Osteocyte (in vitro differentiated cells): Measurements from ENCODE around the gene NPAS2. TPM values are rescaled to one million over a fixed set of nuclear protein-coding genes. Genes with fewer than 3 reads are reported as not detected.

Source experiments
- DNase-seq: peaks from one replicate; pipeline ENCODE4 v3.0.0; 2021; ENCODE audit warnings: mixed read lengths; ENCODE audit not compliant: unreplicated experiment; ENCODE audit errors: extremely low spot score
- H3K27ac Mint-ChIP-seq: one replicate; pipeline ENCODE4 v1.8.0; 2021; ENCODE audit warnings: mild to moderate bottlenecking, mixed read lengths; ENCODE audit not compliant: unreplicated experiment
- H3K27me3 Mint-ChIP-seq: one replicate; pipeline ENCODE4 v1.8.0; 2021; ENCODE audit warnings: mixed read lengths; ENCODE audit not compliant: unreplicated experiment
- H3K36me3 Mint-ChIP-seq: one replicate; pipeline ENCODE4 v1.8.0; 2021; ENCODE audit warnings: mixed read lengths; ENCODE audit not compliant: unreplicated experiment
- H3K4me1 Mint-ChIP-seq: one replicate; pipeline ENCODE4 v1.8.0; 2021; ENCODE audit warnings: mixed read lengths; ENCODE audit not compliant: unreplicated experiment
- H3K4me3 Mint-ChIP-seq: one replicate; pipeline ENCODE4 v1.8.0; 2021; ENCODE audit warnings: mild to moderate bottlenecking, moderate library complexity, mixed read lengths; ENCODE audit not compliant: unreplicated experiment
- H3K9me3 Mint-ChIP-seq: one replicate; pipeline ENCODE4 v1.8.0; 2021; ENCODE audit warnings: mixed read lengths; ENCODE audit not compliant: unreplicated experiment
- CTCF ChIP-seq: fragments of 200-600 bp; sonication (generic); IDR thresholded peaks from 2 replicates; pipeline ENCODE4 v1.5.0; 2021; ENCODE audit warnings: antibody characterized with exemption, mild to moderate bottlenecking, moderate library complexity
- total RNA-seq: library from RNA; stranded (reverse); gene quantifications from 2 replicates; pipeline ENCODE4 v1.2.1, GENCODE V29; 2021

The NPAS2 gene
- total RNA-seq, 1 donor from 2014 or later: 16.6 TPM

GRCh38 chr2:101012054-101012705, 192.2 kb downstream of the NPAS2 start:
- Mint-ChIP-seq H3K27me3 (no peaks in the 10 kb centered on the region), H3K36me3 (peaks cover 18% of the 10 kb centered on the region), H3K9me3 (no peaks in the 10 kb centered on the region), H3K4me1 (peaks cover 10% of the 10 kb centered on the region), H3K27ac (peak overlapping the region; percentile 16), H3K4me3 (no peak overlapping the region)
- TF ChIP-seq CTCF: no peak
- peak; percentile 3 for DNase-seq

DNA sequence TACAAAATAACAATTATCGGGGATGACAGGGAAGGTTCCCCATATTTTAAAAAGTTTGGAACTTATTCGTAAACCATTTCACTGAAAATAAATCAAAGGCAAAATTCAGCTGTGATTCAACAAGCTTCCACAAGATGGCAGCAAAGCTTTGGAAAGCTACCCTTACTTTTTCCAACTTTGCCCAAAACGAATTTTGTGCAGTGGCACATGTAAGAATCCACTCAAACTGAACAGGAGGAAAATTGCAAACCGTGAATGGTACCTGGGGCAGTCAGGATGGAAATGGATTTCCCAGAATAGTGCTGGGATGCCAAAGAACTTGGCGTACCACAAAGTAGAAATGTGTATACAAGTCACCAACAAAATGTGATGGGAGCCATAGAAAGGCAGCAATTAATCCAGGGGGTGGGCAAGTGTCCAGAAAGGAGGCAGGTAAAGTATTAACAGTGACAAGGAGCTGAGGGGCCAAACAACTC, 192.8 kb downstream of the NPAS2 start:
- peaks cover 13% of the 10 kb centered on the region for H3K36me3 Mint-ChIP-seq
- H3K9me3 Mint-ChIP-seq: no peaks in the 10 kb centered on the region
- no peaks in the 10 kb centered on the region for H3K27me3 Mint-ChIP-seq
- H3K27ac Mint-ChIP-seq: no peak overlapping the region
- peaks cover 7% of the 10 kb centered on the region for H3K4me1 Mint-ChIP-seq
- peak; percentile 77 for DNase-seq
- H3K4me3 Mint-ChIP-seq: no peak overlapping the region
- peak; percentile 83 for TF ChIP-seq CTCF

DNA sequence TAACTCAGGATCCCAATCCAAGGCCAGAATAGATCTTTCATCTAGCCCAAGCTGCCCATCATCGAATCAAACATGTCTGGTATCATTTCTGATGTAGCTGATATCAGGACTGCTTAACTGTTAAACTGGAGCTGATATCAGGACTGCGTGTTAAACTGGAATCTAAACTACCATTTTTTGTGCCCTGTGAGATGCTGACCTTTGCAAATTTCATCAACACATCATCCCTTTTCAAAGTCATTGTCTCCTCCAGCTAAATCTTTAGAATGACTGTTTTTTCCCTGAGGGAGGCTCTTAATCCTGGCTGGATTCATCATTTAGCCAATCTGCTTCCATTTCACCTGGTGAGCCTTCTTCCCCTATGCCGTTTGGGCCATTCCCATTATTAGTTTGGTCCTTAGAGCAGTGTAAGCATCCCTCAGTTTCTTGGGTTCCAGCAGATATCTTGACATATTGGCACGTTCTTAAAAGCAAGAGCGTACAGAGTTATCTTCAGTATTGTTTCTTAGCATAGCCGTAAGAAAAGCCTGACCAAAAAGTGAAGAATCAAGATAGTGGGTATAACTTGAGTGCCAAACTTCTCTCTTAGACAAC, 194.4 kb downstream of the NPAS2 start:
- Mint-ChIP-seq H3K27ac (no peak overlapping the region), H3K4me3 (no peak overlapping the region), H3K4me1 (peaks cover 5% of the 10 kb centered on the region), H3K9me3 (no peaks in the 10 kb centered on the region), H3K36me3 (peaks cover 16% of the 10 kb centered on the region), H3K27me3 (no peaks in the 10 kb centered on the region)
- peak; percentile 4 for DNase-seq
- no peak for TF ChIP-seq CTCF

GRCh38 chr2:101017371-101017770, 197.4 kb downstream of the NPAS2 start:
- H3K9me3 Mint-ChIP-seq: no peaks in the 10 kb centered on the region
- H3K4me3 Mint-ChIP-seq: no peak overlapping the region

More at GRCh38 chr2:101017371-101017770, 197.4 kb downstream of the NPAS2 start:
- Mint-ChIP-seq H3K36me3 (peaks cover 20% of the 10 kb centered on the region), H3K27me3 (no peaks in the 10 kb centered on the region), H3K4me1 (peaks cover 4% of the 10 kb centered on the region), H3K27ac (no peak overlapping the region)
- no peak for TF ChIP-seq CTCF
- no peak for DNase-seq
